GM18526 (cell line): Measurements from ENCODE around the gene PCGF3.

Experiments used
- POLR2A ChIP-seq: IDR thresholded peaks from 3 replicates; pipeline ENCODE4 v1.6.1; 2011; ENCODE audit not compliant: insufficient read length; ENCODE audit errors: extremely low read depth

PCGF3 gene

DNA sequence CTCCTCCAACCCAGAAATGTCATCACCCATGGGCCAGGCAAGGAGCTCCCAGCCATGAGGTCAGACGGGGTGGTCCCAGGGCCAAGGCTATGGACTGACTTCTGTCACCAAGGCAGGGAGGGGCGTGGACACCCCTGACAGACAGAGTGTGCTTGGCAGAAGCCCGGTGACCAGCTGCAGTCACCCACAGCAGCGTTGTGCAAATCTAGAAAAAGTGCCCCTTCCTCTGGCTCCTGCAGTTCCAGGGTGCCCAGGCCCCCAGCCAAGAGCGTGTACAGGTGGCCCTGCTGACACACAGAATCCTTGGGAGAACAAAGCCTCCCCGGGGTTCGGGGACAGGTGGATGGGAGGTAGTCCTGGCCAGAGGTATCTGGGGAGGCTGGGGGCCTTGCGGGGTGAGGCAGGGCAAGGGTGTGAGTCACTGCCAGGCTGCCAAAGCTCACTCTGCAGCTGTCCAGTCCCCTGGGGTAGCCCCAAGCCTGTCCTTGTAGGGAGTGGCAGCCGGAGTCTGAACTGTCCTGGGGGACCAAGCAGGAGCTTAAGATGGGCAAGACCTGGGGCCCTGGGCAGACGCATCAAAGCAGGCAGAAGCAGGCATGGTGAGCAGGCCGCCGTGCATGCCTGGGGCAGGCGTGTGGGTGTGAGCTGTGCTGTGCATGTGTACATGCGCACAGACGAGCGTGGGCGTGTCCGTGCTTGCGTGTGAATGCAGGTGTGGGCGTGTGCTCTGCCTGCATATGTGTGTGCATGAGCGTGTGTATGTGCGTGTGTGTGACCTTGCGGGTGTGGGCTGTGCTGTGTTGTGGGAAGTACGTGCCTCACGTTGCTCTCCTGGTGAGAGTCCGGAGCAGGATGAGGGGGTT lies 28.0 kb upstream of the PCGF3 start:
- no peak for TF ChIP-seq POLR2A

DNA sequence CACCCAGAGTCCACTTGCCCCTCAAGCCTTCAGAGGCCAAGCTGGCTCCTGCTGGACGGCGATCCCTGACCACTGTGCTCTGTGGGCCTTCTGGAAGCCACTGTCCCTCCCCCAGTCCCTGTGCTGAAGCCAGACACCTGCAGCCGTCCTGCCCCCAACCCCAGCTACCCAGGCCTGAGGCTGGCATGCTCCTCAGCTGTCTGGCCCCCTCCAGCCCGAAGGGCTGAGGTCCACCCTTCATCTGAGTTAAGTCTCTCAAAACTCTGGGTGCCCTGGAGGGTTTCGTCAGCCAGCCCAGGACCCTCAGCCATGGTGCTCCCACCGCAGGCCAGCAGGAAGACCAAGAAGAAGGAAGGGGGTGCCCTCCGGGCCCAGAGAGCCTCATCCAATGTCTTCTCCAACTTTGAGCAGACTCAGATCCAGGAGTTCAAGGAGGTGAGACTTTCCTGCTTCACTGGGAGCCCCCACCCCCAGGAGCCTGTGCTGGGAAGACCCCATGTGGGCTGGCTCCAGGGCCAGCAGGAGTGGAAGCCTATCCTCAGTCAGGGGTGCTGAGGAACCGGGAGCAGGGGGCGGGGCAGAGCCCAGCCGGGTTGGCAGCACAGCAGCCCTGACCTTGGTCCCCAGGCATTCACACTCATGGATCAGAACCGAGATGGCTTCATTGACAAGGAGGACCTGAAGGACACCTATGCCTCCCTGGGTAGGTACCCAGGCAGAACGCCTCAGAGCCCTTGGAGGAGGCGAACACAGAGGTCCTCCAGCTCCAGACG lies 27.1 kb upstream of the PCGF3 start:
- no peak for TF ChIP-seq POLR2A

DNA sequence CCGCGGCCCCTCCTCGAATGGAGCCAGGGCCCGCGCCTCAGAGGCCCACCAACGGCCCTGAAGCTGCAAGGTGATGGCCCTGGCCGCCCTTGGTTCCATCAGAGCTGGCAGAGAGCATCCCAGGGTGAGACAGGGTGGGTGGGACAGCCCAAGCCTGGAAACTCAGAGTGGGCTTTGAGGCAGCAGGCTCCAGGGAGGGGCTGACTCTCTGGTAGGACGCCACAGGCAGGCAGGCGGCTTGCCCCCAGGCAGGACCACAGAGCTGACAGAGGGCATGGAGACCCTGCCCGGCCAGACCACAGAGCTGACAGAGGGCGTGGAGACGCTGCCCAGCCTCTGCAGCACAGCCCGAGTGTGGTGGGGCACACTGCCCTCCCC lies 26.5 kb upstream of the PCGF3 start:
- no peak for TF ChIP-seq POLR2A

DNA sequence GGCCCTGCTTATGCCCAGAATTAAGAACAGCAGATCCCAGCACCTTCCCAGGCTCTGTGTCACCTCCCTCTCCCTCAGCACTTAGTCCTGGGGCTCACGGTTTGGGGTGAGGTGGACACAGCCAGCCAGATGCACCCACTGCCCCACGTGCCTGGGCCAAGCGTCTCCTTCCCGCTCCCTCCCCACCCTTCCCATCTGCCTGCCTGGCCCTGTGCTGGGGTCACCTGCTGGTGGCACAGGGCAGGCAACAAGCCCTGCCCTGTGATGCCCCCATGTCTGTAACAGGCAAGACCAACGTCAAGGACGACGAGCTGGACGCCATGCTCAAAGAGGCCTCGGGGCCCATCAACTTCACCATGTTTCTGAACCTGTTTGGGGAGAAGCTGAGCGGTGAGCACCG lies 26.0 kb upstream of the PCGF3 start:
- no peak for TF ChIP-seq POLR2A

DNA sequence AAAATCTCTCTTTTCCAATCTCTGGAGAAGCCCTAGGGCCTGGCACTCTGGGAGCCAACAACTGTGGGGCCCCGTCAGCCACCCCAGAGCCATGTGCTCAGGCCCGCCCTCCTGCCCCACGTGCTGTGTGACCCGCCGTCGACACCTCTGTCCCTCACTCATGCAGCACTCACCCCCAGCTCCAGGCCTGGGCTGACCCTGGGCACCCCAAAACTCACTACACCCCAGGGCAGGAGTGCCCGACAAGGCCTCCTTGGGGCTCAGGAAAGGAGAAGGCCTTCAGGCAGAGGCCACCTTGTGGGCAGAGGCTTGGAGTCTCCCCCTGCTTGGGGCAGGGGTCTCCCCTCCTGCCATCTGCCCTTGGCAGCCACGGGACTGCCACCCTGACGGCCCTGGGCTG lies 25.5 kb upstream of the PCGF3 start:
- TF ChIP-seq POLR2A: no peak

DNA sequence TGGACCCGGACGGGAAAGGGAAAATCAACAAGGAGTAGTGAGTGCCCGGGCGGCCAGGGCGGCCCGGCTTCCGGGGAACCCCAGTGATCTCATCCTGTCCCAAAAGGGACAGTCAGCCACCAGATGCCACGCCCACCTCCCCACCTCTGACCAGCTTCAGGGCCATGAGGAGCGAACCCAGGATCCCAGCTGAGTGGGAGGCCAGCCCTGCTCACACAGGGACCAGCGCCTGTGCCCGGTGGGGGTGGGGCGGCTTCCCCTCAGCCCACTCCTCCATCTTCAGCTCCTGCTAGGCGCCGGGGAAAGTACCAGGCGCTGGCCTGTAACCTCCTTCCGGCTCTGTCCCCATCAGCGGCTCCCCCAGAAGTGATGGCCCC lies 25.1 kb upstream of the PCGF3 start:
- no peak for TF ChIP-seq POLR2A

DNA sequence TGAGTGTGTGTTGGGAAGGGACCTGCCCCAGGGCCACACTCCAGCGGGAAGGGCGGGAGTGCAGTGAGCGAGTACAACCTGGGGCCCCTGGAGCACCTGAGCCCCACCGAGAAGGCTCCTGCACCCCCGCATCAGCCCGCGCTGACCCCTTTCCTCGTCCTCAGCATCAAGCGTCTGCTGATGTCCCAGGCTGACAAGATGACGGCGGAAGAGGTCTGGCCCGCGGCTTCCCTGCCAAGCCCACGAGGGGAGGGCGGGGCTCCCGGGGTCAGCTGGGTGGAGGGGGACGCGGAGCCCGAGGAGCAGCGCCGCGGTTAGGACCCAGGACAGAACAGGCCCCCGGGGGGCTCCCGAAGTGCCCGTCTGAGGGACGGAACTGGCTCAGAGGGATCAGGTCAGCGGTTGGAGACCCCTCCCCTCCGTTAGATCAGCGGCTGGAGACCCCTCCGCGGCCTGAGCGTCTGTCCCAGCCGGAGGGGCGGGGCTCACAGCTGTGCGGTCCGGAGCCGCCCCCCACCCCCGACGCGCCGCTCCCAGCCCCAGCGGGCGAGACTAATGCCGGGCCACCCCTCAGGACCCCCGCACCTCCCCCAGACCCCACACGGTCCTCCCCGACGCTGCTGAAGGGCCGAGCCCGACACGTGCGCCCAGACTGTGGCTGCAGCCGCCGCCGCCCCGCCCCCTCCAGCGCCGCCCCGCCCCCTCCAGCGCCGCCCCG lies 24.5 kb upstream of the PCGF3 start:
- no peak for TF ChIP-seq POLR2A

DNA sequence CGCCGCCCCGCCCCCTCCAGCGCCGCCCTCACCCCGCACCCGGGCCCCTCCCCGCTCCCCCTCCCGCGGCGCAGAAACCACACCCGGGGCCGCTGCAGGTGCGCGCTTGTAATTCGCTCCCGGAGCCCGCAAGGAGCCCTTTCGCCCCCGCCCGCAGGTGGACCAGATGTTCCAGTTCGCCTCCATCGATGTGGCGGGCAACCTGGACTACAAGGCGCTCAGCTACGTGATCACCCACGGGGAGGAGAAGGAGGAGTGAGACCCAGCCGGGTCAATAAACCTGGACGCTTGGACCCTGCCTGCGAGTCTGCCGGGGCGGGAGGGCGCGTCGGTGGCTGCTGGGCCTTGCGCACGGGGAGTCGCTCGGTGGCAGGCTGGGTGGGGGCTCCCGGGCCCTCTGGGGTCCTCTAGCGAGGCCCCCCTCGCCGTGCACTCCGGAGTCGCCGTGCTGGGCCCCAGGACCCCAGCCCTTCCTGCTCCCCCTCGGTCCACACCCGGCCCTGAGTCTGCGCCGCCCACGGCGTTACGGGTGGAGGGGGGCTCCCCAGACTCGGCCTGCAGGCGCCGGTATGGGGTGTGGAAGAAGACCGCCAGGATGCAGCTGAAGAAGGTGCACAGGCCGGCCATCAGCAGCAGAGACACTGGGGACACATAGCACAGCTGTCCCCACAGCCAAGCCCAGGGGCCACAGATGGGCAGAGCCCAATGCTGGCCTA lies 23.7 kb upstream of the PCGF3 start:
- no peak for TF ChIP-seq POLR2A

DNA sequence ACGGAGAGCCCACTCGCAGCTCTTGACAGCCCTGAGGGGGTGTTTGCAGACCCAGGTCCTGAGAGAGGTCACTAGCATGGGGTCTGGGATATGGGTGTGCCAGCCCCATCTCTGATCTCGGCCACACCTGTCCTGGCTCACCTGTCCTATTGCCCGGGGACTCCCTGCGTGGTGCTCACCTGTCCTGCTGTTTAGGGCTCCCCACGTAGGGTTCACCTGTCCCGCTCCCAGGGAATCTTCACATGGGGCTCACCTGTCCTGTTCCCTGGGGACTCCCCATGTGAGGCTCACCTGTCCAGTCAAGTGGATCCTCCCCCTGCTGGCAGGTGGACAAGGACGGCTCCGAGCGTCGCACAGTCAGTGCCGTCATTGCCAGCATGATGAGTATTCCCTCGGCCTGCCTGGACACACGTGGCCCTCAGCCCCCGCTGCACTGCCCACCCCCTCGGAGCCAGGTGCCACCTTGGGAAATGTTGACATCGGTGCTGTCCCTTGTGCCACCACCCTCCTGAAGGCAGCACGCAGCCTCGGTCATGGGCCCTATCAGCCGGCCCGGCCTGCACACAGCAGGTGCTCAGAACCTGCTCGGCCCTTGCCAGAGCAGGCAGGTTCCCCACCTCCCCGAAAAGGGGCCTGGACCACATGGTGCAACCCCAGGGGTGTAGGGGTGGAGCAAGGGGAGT lies 23.0 kb upstream of the PCGF3 start:
- no peak for TF ChIP-seq POLR2A

DNA sequence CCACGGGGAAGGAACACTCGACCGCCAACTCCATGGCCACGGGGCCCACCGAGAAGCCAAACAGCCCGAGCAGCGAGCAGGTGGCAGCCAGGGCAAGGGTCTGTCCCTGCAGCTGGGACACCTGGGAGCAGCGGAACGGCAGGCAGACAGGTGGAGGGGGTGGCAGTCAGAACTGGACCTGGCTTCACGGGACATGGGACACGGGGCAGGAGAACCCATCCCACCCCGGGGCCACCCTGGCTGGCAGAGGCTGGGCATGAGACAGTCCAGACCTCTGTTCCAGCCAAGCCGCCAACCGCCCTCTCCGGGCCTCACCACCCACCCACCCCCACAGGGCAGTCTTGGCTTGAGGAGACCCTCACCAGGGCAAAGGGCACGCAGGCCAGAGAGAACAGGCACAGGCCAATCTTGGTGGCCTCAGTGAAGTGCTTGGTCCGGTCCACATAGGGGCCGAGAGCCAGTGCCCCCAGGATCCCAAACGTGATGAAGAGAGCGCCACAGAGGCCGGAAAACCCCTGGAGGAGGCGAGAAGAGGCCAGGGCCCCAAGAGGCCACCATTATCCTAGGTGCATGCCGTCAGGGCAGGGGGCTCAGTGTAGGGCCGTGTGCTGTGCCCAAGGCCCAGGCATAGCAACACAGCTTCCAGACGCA lies 22.3 kb upstream of the PCGF3 start:
- no peak for TF ChIP-seq POLR2A

DNA sequence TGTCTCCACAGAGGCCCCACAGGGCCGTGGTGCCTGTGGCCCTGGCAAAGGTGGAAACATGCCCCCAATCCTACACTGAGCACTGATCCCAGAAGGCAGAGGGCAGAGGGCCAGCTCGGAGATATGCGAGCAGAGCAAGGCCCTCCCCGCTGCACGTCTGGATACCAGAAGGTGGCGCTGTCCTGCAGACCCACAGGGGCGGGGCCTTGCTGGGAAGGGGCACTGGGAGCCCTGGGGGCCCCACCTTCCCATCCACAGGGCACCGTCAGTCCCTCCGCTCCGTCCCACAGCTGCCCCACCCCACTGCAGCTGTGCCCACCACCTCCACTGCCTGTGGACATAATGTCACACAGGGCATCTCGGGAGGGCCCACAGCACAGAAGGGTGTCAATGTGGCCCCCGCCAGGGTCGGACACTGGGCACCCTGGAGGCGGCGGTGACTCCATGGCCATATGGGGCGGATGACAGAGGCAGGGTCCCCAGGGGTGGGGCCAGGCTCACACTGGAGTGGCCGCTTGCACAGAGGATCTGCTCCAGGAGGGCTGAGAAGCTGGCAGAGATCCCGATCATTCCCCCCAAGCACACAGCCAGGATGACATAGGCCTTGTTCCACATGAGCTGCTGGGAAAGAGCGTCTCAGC lies 21.5 kb upstream of the PCGF3 start:
- TF ChIP-seq POLR2A: no peak

DNA sequence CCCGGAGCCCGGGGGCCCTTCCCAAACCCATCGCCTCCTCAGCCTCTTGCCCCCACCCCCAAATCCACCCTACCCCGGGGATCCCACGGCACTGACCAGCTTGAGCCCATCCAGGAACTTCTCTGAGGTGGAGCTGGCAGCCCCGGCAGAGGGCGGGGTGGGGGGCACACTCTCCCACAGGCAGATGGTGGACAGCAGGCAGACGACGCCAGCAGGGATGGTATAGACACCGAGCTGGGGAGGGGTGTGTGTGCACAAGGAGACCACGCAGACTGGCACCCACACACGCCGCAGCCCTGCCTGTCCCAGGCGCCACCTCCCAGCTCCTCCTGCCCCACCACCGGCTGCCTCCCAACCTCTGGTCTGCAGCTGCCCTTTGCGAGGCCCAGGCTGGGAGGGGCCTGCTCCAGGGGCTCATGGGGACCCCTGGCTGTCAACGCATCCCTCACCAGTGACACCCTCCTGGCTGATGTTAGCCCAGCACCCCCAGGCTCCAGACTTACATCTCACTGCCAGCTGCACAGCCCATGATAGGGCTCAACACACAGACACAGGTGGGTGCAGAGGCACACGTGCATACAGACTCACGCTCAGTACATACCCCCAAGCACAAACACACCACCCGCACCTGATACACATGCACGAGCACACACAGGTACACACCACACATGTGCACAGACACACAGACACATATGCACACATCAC lies 20.9 kb upstream of the PCGF3 start:
- TF ChIP-seq POLR2A: no peak
